Fibroblast of lung (primary cell): ENCODE data around the gene TBC1D19.

Experiments
- EZH2 ChIP-seq: IDR thresholded peaks from 2 replicates; pipeline ENCODE4 v1.5.1; 2012; ENCODE audit warnings: low read length, control low read depth, mild to moderate bottlenecking; ENCODE audit errors: missing control alignments
- TF ChIP-seq, protein P1 (sequence below), 2 donors: IDR thresholded peaks in 1 of 2; conservative IDR thresholded peaks in 1 of 2; 1 replicate in 1 of 2; 2 replicates in 1 of 2; pipeline ENCODE4 v1.5.1; 2011 to 2012; ENCODE audit warnings: low read length in 2 of 2, control low read depth in 1 of 2, inconsistent platforms in 1 of 2, low read depth in 1 of 2, mild to moderate bottlenecking in 1 of 2

DNA sequence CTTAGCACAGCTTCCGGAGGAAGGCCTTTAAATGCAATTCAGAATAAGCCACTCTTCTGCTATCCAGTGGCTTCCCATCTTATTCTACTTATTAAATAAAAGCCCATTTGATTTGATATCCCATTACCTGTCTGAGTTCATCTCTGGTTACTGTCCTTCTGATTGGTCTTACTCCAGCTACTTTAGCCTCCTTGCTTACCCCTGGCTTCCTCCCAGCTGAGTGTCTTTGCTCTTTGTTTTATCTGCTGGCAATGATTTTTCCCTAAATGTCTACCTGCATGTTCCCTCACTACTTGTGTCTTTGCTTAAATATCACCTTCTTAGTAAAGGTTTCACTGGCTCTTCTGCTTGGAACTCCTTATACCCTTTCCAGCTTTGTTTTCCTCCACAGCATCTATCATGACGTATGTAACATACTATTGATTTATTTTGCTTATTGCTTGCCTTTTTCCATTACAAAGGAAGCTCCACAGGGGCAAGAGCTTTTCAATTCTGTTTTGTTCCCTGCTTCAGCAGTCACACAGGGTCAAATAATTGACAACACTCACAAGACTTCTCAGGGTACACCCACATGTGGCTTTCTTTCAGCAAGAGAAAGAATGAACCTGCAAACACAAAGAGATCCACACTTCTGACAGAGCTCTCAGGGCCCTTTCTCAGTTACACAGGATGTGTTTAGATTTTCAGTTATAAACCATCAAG, 63.8 kb downstream of the TBC1D19 start:
- TF ChIP-seq EZH2 = no peak
- TF ChIP-seq, protein P1, sequence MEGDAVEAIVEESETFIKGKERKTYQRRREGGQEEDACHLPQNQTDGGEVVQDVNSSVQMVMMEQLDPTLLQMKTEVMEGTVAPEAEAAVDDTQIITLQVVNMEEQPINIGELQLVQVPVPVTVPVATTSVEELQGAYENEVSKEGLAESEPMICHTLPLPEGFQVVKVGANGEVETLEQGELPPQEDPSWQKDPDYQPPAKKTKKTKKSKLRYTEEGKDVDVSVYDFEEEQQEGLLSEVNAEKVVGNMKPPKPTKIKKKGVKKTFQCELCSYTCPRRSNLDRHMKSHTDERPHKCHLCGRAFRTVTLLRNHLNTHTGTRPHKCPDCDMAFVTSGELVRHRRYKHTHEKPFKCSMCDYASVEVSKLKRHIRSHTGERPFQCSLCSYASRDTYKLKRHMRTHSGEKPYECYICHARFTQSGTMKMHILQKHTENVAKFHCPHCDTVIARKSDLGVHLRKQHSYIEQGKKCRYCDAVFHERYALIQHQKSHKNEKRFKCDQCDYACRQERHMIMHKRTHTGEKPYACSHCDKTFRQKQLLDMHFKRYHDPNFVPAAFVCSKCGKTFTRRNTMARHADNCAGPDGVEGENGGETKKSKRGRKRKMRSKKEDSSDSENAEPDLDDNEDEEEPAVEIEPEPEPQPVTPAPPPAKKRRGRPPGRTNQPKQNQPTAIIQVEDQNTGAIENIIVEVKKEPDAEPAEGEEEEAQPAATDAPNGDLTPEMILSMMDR (conservative IDR thresholded peaks at IDR 0.05 in 1 of 2, IDR thresholded peaks at IDR 0.05 in 1 of 2; ENCODE audit: low read depth in 1 of 2, low read length in 2 of 2) = no peak
